NK-92 treated with Interleukin-12 subunit alpha and Interleukin-12 subunit beta, amount 100 ng/mL, for 24 hours (cell line): ENCODE measurements around the gene ABHD10.
A peak's percentile ranks its signal among the peaks of the same experiment; 100 is the strongest.

Source experiments
- DNase-seq: peaks from one replicate; lab custom pipeline; 2025; lab: John Stamatoyannopoulos, UW

The ABHD10 gene

DNA sequence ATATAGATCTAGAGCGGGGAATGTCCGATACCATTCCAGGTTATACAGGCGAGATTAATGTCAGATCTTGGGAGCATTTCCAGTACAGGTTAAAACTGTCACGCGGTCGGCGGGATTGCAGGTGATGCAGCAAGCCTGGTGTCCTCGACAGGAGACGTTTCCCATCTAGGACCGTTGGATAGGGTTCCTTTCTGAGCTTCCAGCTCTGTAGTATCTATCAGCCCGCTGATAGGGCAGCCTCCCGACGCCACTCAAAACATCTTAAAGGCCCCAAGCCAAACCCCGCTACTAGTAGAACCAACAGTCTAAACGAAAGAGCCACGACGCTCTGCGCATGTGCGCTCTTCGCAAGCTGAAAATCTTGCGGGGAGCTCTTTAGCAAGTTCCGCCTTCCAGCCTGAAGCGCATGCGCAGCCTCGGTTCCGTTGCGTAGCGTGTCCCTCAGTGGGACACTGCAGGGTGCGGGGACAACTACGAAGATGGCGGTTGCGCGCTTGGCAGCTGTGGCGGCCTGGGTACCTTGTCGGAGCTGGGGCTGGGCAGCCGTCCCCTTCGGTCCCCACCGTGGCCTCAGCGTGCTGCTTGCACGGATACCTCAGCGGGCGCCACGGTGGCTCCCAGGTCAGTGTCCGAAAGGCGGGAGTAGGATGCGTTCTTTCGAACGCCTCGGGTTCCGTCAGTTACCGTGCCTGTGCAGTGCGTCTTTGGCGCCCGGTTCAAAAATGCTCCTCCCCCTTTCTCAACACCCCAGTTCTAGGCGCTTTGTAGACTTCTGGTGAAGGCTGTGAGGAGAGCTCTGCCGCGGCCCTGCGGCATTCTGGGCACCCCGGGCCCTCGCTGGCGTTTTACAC, at the start of gene ABHD10:
ABHD10 (plus strand) TSS at position 444 of the 851 bp plus-strand sequence; CDS start at position 480, 36 bp downstream.
- peak; percentile 97 for DNase-seq

DNA sequence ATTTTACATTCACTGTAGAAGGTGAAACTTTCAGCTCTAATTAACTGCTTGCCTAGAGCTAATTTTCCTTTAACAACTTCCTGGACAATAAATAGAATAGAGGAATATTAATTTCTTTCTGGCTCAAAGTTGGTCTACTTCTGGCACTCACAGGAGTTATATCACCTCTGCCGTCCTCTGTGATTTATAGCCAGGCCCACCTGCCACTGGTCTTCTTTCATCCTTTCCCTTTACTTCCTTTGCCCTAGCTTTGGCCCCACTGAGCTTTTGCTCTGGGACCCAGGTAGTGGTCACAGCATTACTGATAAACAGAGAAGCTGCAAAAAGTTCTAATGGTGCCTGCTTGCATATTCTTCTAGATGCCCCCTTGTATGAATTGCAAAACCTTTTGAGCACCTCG, 49.3 kb upstream of the ABHD10 start:
- no peak for DNase-seq

DNA sequence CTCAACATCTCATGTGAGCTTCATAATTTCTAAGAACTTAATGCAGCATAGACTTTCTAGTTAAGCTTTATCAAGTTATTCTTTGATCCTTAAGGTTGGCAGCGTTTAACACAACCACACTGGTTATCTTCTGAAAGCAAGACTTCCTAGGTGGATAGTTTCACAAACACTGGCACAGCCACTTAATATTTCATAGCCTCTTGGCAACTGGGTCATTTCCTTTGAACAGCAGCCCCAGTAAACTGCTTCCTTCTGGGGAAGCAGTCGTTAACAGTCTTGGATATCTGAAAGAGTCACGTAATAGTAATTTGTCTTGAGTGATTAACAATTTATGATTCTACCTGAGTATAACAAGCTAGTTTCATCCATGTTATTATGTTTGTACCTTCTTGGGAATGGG, 45.9 kb upstream of the ABHD10 start:
- no peak for DNase-seq

DNA sequence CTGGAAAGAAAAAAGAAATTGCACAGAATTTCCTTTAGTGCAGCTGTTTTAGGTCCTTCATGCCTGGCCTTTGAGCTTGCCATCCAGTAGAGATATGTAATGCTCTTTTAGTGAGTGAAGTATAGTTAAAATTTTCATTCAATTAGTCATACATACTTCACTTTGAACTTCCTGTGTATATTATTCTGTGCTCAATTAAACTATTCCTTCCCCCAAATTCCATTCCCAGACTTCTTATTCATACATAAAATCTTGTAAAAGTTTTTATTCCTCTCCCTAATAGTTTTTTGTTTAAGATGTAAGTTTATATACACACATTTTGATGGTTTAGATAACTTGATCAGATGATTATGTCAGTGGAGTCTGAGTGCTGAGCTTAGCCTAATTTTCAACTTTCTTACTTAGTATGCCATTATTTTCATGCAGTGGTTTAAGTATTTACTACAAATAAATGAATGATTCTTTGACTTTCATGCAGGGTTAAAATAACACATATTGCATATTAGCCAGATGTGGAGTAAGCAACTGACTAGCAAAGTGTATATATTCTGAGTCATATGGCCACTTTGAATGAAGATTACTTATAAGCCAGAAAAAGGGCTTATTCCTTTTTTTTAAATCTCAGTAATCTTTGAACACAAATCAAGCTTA, 42.5 kb upstream of the ABHD10 start:
- DNase-seq = no peak

DNA sequence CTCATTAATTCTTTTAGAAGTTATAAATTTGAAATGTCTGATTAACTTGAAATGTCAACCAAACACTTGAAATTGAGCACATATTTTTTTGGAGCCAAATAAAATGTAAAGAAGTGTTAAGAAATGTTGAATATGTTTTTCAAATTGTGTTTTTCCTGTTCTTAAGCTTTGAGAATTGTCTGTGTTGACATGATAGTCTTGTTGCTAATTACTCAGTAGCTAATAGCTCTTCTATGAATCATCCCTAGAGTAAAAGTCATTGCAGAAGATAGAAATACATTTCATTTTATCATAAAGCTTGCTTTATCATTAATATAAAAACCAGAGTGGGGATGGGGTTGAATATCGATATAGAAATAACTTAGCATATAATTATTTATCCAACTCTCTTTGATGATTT, 41.9 kb upstream of the ABHD10 start:
- DNase-seq = no peak

DNA sequence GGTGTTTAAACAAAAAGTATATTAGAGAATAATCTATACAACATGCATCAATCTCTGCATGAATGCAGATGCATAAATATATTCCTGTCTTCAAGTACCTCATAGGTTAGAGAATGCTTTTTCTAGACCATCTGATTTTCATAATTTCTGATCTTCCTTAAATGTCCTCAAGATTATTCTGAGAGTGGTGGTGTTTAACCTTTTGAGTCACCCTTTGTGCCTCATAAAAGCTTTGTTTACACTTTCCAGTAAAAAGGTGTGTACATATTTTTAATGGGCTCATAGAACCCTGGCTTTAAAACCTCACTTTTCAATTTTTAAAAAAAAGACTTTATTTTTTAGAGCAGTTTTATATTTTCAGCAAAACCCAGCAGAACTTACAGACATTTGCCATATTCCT, 41.0 kb upstream of the ABHD10 start:
- no peak for DNase-seq

DNA sequence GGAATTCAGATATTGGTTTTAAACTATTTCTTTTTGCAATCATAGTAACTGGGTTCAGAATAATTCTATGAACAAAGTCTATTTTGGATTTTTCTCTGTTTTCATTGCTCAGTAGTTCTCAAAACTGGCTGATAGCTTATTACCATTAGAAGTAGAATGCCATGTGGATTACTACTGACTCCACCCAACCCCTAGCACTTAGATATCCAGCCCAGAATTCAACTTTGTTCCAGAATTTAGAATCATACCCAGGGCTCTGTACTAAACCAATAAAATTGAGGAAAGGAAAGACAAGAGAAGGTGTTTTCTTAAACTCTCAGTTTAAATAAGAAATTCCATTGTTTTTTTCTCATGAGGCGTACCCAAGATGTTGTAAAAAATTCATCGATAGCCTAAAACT, 39.0 kb upstream of the ABHD10 start:
- no peak for DNase-seq

DNA sequence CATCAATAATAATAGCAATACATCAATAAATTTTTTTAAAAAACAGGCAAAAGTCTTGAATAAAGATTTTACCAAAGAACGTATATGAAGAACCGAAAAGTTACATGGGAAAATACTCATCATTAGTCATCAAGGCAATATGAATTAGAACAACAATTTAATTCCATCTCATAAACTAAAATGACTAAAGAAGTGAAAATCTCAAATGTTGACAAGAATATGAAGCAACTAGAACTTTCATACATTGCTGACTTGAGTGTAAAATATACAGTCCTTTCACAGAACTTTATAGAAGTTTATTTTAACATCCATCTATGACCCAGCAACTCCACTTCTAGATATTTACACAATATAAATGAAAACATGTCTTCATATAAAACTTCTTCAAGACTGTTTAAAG, 35.3 kb upstream of the ABHD10 start:
- DNase-seq = no peak

DNA sequence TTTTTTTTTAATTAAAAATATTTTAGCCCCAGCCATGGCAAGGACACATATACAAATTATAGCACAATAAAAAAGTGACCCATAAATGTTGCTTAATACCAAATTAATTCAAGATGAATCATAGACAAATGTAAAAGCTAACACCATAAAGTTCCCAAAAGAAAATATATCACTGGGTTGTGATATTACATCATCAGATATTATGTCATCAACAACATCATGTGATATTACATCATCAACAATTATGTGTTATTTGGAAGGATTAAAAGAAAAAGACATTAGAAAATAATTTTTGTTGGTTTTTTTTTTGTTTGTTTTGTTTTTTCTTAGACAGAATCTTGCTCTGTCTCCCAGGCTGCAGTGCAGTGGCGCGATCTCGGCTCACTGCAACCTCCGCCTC, 34.5 kb upstream of the ABHD10 start:
- DNase-seq = no peak

DNA sequence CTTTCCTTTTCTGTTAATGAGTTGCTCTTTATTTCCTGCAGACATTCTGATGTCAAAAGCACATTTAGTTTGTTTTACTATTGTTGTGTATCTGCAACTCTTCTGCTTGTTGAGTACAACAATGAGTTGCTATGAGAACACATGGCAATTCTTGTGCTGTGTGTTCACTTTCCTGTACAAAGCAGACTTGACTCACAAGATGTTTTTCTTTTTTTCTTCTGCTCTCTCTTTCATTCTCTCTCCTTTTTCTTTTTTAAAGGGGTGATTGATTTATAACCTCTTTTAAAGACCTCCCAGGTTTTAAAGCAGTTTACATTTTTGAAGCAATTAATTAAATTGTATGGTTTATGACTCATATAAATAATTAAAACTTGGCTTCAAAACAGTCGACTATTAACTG, 31.6 kb upstream of the ABHD10 start:
- DNase-seq = no peak

DNA sequence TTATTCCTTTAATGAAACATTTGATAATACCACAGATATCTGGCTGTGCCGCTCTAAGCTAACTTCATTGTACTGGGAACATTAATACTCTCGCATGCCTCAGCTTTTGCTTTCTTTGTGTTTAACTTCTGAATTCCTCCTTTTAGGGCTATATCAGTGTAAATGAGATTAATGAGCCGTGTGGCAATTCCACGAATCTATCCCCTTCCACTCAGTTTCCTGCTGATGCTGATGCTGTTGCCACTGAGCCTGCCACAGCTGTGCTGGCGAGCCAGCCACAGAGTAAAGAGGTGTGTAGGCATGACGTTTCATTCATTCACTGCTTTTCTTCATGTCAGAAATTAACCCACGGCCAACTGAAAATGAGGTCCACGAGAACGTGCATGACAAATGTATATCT, 30.0 kb upstream of the ABHD10 start:
- no peak for DNase-seq

DNA sequence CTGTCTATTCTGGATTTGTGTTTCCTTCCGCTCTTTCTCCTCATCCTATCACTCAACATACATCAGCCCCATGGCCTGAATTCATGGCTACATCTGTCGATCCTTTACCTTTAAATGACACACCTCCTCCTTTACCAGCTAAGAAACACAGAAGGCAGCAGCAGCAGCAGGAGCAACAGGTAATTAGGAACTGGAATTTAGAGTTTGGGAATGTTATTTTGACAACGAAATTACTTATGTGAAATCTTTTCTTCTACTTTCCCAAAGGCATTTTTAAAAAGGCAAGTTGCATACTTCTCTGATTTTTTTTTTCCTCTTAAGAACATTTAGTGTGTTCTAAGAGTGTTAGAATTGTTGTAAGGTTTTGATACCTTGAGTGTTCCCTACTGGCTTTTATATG, 29.1 kb upstream of the ABHD10 start:
- DNase-seq = no peak

DNA sequence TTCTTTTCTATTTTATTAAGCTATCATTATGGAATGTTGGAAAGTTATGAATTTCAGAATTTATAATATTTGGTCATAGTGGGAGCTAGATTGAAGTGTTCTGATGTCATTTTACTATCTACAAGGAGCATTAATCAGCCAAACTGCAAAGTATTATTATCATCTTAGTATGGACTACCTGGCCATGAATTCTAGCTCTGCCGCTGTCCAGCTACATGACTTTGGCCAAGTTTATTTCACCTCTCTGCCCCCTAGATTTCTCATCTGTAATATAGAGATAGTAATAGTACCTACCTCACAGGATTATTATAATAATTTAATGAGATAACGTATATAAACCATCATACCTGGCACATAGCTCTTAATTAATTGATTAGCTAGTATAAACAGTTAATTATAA, 27.8 kb upstream of the ABHD10 start:
- no peak for DNase-seq

DNA sequence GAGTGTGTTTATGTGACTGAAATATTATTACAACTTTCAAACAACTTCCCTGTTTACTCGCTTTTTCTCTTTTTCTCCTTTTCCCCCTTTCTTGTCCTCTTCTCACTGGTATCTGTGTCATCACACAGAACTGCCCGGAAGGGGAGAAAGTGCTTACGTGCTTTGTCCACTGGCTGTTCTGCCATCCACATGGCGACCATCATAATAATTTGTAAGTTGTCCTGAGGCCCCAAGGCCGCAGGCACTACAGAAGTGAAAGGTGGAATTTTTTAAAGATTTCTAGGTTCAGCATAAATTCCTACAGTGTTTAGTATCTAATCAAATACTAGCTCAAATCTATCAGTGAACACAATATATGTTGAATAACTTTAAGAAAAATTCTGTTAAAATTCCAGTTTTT, 26.7 kb upstream of the ABHD10 start:
- DNase-seq = no peak

DNA sequence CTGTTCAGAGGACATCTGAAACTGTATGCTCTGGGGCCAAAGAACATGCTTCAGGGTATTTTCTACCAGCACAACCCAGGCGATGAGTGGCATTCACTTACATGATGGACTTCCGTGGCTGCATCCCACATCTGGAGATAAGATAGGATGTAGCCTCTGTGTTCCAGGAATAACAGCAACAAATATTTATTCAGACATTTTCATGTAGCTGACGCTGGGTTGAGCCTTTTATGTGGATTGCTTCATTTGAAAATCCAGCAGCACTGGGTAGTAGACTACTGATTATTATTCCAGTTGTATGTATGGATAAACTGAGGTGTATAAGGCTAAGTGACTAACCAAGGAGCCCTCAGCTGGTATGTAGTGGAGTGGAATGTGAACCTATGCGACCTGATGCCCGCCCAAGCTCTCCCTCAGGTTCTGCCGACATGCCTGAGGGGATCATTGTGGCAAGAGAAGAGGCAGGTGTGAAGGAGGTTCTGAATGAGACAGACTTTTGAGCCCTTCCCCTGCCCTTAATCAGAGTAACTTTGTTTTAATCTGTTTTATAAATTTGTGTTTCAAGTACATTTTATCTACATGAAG, 25.9 kb upstream of the ABHD10 start:
- DNase-seq = no peak

DNA sequence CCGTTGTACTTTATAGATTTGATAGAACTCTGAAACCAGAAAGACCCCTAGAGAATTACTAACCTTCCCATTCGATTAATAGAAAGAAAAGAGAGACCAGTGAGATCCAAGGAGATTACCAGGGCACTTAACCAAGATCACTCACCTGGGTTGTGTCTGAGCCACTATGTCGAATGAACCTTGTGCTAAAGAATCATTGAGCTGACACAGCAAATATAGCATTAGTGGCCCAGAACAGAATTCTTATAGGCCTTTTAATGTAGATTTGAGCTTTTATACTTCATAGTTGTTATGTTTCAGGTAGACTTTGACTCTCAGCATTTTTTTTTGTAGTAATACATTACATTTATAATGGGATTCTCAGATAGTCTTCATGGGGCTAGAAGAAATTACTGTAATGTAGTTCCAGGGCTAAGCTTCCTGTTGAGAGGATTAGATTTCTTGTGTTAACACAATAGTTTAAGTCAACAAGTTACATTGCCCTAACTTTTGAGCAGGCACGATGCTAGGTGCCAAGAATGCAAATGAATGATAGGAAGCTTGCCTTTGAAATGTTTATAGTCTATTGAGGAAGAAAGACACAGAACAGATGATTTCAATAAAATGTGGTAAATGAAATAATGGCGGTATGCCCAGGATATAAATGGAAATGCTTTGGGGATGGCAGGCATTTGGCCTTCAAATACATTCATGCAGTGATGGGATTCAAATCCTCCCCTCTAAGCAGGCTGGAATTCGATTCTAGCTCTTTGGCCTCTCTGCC, 24.4 kb upstream of the ABHD10 start:
- no peak for DNase-seq

DNA sequence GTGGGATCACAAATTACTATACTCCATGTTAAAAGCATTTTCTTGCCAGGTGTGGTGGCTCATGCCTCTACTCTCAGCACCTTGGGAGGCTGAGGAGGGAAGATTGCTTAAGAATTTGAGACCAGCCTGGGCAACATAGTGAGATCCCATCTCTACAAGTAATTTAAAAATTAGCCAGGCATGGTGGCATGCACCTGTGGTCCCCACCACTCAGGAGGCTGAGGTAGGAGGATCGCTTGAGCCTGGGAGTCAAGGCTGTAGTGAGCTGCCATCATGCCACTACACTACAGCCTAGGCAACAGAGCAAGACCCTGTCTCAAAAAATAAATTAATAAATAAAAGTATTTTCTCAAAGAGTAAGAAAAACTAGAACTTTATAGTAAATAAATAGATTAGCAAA, 22.9 kb upstream of the ABHD10 start:
- no peak for DNase-seq

DNA sequence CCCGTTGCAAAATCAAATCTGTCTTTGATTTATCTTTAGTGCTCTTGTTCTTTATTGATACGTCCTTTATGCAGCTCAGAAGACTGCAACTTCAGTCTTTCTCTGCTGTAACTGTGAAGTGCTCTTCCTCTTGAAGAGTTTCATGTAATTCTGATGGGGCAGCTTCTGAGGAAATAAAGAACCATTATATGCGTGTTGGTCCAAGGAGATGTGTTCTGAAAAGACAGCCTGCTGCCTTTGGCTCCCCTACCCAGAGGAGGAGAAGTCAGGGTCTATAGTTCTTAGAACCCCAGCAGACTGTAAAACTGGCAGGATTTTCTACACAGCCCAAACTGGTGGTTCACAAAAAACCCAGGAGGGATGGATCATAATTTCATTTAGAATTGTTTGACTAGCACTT, 22.4 kb upstream of the ABHD10 start:
- no peak for DNase-seq

DNA sequence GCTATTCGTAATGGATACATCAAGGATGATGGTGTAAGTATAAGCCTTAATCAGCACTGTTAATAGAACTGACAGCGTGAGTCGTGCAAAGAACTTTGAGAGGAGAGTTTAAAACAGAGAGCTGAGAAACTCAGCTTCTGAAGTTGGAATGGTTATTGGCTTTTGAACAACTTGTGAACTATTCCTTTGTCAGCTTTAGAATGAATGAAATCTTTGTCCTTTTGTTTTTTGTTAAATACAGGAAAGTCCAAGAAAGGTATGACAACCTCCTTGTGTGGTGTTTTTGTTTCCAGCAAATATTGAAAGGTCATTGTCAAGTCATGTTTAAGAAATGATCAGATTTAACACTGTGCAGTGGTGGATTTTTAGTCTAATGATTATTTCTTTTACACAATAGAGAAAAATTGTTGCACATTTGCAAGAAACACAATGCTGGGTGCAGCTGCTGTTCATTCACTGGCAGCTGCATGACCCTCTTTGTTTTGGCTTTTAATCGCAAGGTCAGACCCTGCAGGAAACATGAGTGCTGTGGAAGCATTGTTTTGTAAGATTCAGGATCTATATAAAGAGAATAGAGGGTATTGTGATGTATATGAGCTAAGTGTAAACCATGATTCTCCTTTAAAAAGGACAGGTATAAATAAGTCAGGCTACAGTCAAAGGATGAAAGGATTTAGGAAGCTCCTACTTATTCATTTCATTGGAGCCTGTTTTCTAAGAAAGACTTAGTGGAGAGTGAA, 21.7 kb upstream of the ABHD10 start:
- DNase-seq = no peak

DNA sequence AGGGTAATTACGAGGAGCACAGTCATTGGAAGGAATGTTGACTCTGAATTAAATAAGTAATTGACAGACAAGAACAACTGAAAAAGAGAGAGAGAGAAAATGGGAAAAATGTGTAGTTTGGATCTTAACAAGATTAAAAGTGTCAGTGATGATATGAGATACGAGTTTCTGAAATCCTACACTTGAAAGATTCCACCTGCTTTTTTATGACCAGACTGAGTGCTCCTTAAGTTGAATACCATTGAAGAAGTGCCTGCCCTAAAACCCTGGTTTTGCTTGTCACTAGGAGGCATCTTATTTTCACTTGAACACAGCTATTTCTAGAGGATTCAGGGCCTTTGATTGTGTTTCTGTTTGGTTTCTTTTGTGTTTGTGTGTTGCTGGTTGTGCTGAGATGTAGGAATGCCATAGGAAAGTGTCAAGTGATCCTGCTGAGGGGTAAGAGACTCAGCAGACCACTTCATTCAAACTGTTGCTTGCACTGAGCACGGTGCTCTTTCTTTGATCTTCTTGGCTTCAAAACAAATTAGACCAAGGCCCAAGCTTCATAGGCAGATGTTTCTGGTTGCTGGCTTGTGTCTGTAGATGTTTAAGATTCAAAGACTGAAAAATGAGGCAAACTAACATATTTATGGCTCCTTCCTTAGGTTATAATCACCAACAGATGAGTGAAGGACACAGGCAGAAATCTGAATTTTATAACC, 17.2 kb upstream of the ABHD10 start:
- DNase-seq = no peak

DNA sequence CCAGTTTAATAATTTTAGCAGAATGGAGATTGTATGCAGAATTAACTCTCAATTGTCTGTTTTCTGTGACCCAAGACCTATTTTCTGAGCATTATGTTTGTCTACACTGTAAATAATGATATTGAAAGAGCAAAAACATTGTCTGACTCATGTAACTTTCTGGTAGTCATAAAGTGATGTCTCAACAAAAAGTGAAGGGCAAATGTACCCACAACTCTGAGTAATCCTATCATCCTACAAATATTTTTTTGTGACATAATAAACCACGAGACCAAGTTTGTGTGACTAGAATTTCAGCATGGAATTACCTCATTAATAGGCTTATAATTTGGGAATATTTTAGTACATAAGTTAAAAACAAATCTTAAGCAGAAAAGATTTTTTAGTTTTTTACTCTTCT, 15.4 kb upstream of the ABHD10 start:
- no peak for DNase-seq
